NB4 (cell line): ENCODE results near the gene PLA2R1.

Experiments used
- DNase-seq: peaks from one replicate; pipeline ENCODE4 v3.0.0; 2010; ENCODE audit warnings: low read depth
- H3K4me3 ChIP-seq: one replicate; pipeline ENCODE4 v1.5.1; 2011; ENCODE audit warnings: mild to moderate bottlenecking, low read depth, low read length, moderate library complexity
- MYC ChIP-seq: IDR thresholded peaks from 2 replicates; pipeline ENCODE4 v1.6.1; 2011; ENCODE audit warnings: low read depth, low read length
- POLR2A ChIP-seq: IDR thresholded peaks from 2 replicates; pipeline ENCODE4 v1.6.1; 2011; ENCODE audit warnings: mild to moderate bottlenecking; ENCODE audit not compliant: insufficient read length; ENCODE audit errors: extremely low read depth
- TF ChIP-seq, protein P1 (sequence below): IDR thresholded peaks from one replicate; pipeline ENCODE4 v1.5.1; 2012; ENCODE audit warnings: low read depth, low read length
- TF ChIP-seq, protein P2 (sequence below): IDR thresholded peaks from 2 replicates; pipeline ENCODE4 v1.6.1; 2011; ENCODE audit warnings: low read depth, low read length

PLA2R1 gene

DNA sequence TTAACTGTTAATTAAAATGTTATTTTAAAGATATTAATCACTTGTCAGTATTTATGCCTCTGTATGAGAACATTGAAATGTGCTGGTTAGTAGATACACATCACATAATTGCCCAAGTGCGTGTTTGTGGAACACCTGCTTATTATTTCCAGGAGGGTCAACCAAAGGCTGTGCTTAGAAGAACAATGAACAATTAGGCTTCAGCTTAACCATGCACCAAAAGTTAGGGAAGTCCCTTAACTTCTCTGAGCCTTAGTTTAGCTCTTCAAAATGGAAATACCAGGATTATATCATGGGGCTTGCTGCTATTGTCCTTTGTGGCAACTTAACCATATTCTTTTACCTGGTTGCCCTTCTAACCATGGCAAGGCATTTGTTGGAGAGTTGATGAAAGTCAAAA is 43.0 kb upstream of the PLA2R1 start:
- TF ChIP-seq, protein P1, sequence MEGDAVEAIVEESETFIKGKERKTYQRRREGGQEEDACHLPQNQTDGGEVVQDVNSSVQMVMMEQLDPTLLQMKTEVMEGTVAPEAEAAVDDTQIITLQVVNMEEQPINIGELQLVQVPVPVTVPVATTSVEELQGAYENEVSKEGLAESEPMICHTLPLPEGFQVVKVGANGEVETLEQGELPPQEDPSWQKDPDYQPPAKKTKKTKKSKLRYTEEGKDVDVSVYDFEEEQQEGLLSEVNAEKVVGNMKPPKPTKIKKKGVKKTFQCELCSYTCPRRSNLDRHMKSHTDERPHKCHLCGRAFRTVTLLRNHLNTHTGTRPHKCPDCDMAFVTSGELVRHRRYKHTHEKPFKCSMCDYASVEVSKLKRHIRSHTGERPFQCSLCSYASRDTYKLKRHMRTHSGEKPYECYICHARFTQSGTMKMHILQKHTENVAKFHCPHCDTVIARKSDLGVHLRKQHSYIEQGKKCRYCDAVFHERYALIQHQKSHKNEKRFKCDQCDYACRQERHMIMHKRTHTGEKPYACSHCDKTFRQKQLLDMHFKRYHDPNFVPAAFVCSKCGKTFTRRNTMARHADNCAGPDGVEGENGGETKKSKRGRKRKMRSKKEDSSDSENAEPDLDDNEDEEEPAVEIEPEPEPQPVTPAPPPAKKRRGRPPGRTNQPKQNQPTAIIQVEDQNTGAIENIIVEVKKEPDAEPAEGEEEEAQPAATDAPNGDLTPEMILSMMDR, result no peak
- TF ChIP-seq POLR2A (no peak), MYC (no peak)
- TF ChIP-seq, protein P2, sequence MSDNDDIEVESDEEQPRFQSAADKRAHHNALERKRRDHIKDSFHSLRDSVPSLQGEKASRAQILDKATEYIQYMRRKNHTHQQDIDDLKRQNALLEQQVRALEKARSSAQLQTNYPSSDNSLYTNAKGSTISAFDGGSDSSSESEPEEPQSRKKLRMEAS, result no peak
- no peak overlapping the region for H3K4me3 ChIP-seq

DNA sequence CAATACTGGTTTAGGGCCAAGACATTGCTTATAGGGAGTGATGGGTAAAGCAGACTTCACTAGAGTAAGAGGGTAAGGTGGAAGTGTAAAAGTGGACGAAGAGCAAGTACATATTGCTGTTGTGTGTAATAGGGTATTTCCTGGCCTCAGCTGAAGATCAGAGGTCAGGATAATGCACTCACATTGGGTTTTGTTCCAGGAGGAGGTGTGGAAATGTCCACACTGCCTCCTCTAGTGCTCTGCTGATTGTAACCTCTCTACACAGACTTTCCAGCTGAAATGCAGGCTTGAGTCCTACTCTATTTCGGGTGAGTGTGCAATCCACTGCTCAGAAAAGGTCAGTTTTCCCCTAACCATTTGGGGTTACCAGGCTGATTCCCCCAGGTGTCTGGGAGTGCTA is 41.7 kb upstream of the PLA2R1 start:
- H3K4me3 ChIP-seq, result no peak overlapping the region
- DNase-seq, result no peak
- TF ChIP-seq, protein P1, result no peak
- TF ChIP-seq POLR2A (no peak), MYC (no peak)
- TF ChIP-seq, protein P2, result no peak

More for the DNA sequence above, 43.0 kb upstream of the PLA2R1 start:
- no peak for DNase-seq

DNA sequence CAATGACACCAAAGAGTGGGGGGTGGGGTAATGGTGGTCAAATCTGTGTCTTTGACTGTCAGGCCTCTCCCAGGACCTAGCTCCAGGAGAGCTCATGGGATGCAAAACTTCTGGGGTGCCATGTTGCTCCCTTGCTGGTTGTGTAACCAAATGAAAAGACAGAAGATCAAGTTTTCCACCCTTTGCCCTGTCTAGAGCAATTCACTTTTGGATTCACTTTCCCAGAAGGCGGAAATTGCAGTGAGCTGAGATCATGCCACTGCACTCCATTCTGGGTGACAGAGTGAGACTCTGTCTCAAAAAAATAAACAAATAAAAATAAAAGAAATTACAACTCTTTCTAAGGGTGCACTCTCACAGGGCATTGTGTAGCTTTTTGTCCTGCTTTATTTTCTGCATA is 34.9 kb upstream of the PLA2R1 start:
- H3K4me3 ChIP-seq, result no peak overlapping the region
- TF ChIP-seq POLR2A (no peak), MYC (no peak)
- TF ChIP-seq, protein P2, result no peak
- TF ChIP-seq, protein P1, result no peak
- DNase-seq, result no peak

DNA sequence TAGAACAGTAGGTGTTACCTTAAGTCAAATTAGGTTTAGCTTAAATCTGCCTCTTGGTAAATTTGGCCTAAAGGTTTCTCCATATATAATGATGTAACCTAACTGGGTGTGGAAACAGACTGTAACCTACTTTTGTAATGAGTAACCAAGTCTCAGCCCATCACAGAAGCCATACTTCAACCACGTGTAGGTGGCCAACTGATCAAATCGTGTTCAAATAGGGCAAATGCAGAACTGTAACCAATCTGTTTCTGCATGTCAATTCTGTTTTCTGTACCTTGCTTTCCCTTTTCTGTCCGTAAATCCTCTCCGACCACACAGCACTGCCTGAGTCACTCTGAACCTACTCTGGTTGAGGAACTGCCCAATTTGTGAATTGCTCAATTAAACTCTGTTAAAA is 34.0 kb upstream of the PLA2R1 start:
- DNase-seq, result peak; percentile 15
- TF ChIP-seq, protein P1, result no peak
- TF ChIP-seq, protein P2, result no peak
- TF ChIP-seq MYC, result no peak
- TF ChIP-seq POLR2A, result no peak
- H3K4me3 ChIP-seq, result no peak overlapping the region

DNA sequence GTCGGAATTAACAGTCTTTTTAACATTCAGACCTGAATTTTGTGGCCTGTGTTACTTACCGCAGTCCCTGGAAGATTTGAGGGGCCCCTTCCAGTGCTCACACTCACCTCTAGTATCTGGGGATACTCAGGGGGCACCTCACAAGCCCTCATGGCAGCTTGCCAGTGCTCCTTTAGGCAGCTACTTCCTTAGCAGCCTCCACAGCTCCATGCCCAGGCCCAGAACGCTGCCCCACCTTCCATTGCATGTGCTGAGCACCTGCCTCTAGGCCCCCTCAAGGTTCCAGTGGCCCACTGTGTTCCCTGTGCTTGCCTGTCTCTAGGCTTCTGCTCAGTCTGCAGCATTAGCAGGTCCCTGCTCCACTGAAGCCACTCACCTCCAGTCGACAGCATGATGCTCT is 30.0 kb upstream of the PLA2R1 start:
- no peak for TF ChIP-seq MYC
- TF ChIP-seq, protein P2, result no peak
- TF ChIP-seq POLR2A, result no peak
- TF ChIP-seq, protein P1, result no peak

More for the DNA sequence above, 30.0 kb upstream of the PLA2R1 start:
- H3K4me3 ChIP-seq, result no peak overlapping the region
- no peak for DNase-seq
